ENCODE data around the gene SMIM7.
"Not testable (repeated sequence)": the region's sequence is repeated elsewhere in the genome, so short reads cannot be mapped to it uniquely, and the experiment has no call there.

The SMIM7 gene

GRCh38 chr19:16673231-16673630, 13.3 kb upstream of the SMIM7 start:
- no peaks in the 10 kb centered on the region for H3K9me3 ChIP-seq (ENCODE audit: control insufficient read depth, low read length)
- no peak overlapping the region for H2BK12ac ChIP-seq (ENCODE audit: low read length in 2 of 2)
- DNase-seq: no peak
- no peak overlapping the region for H3K4me3 ChIP-seq (ENCODE audit: insufficient read depth in 1 of 2, low read depth in 1 of 2, low read length in 2 of 2)
- H3K4ac ChIP-seq (ENCODE audit: low read depth in 1 of 2, low read length in 2 of 2): no peak overlapping the region
- H4K91ac ChIP-seq (ENCODE audit: low read length): no peak overlapping the region
- no peaks in the 10 kb centered on the region for H3K36me3 ChIP-seq (ENCODE audit: control insufficient read depth in 1 of 2, insufficient read depth in 2 of 2, low read depth in 1 of 2, low read length in 2 of 2)
- H2AK5ac ChIP-seq (ENCODE audit: low read length, severe bottlenecking): no peak overlapping the region
- no peaks in the 10 kb centered on the region for H3K4me1 ChIP-seq (ENCODE audit: control insufficient read depth, insufficient read depth, low read depth, low read length)
- no peak overlapping the region for H3K4me2 ChIP-seq (ENCODE audit: low read length, poor library complexity, severe bottlenecking)
- no peak overlapping the region for H4K8ac ChIP-seq (ENCODE audit: low read length)
- no peak overlapping the region for H2BK15ac ChIP-seq (ENCODE audit: low read depth, poor library complexity, severe bottlenecking)
- WGBS: 77% methylated on average over 3 of the region's 3 CpGs
- no peak overlapping the region for H2AFZ ChIP-seq (ENCODE audit: low read depth, low read length)
- no peak overlapping the region for H2BK120ac ChIP-seq (ENCODE audit: low read depth, low read length)
- no peak overlapping the region for H3K23ac ChIP-seq (ENCODE audit: low read length in 2 of 2)
- no peaks in the 10 kb centered on the region for H3K79me1 ChIP-seq (replicated peaks; ENCODE audit: low read length, poor library complexity, severe bottlenecking)
- H2BK5ac ChIP-seq (ENCODE audit: low read depth, low read length, poor library complexity, severe bottlenecking): no peak overlapping the region
- H3K9ac ChIP-seq (ENCODE audit: low read length): no peak overlapping the region
- no peak overlapping the region for H3K18ac ChIP-seq (ENCODE audit: low read depth in 1 of 2, low read length in 2 of 2)
- no peak overlapping the region for H3K27ac ChIP-seq (ENCODE audit: low read length, poor library complexity, severe bottlenecking)
- H3K27me3 ChIP-seq (ENCODE audit: control insufficient read depth in 1 of 2, insufficient read depth in 1 of 2, low read length in 2 of 2): no peaks in the 10 kb centered on the region
- no peak overlapping the region for H3K14ac ChIP-seq (ENCODE audit: low read length in 2 of 2)

- Histone ChIP-seq H4K91ac (ENCODE audit: low read length) (no peak overlapping the region), H3K27me3 (ENCODE audit: control insufficient read depth in 1 of 2, insufficient read depth in 1 of 2, low read length in 2 of 2) (no peaks in the 10 kb centered on the region), H2BK120ac (ENCODE audit: low read depth, low read length) (no peak overlapping the region), H2BK15ac (ENCODE audit: low read depth, poor library complexity, severe bottlenecking) (no peak overlapping the region), H3K27ac (ENCODE audit: low read length, poor library complexity, severe bottlenecking) (no peak overlapping the region), H3K23ac (ENCODE audit: low read length in 2 of 2) (no peak overlapping the region), H2BK5ac (ENCODE audit: low read depth, low read length, poor library complexity, severe bottlenecking) (no peak overlapping the region), H3K14ac (ENCODE audit: low read length in 2 of 2) (no peak overlapping the region), H3K4me2 (ENCODE audit: low read length, poor library complexity, severe bottlenecking) (no peak overlapping the region), H3K18ac (ENCODE audit: low read depth in 1 of 2, low read length in 2 of 2) (no peak overlapping the region), H3K9me3 (ENCODE audit: control insufficient read depth, low read length) (no peaks in the 10 kb centered on the region), H4K8ac (ENCODE audit: low read length) (no peak overlapping the region), H3K4me1 (ENCODE audit: control insufficient read depth, insufficient read depth, low read depth, low read length) (no peaks in the 10 kb centered on the region), H3K36me3 (ENCODE audit: control insufficient read depth in 1 of 2, insufficient read depth in 2 of 2, low read depth in 1 of 2, low read length in 2 of 2) (no peaks in the 10 kb centered on the region), H3K4ac (ENCODE audit: low read depth in 1 of 2, low read length in 2 of 2) (no peak overlapping the region), H3K4me3 (ENCODE audit: insufficient read depth in 1 of 2, low read depth in 1 of 2, low read length in 2 of 2) (no peak overlapping the region), H3K9ac (ENCODE audit: low read length) (no peak overlapping the region), H2BK12ac (ENCODE audit: low read length in 2 of 2) (no peak overlapping the region), H3K79me1 (replicated peaks; ENCODE audit: low read length, poor library complexity, severe bottlenecking) (no peaks in the 10 kb centered on the region), H2AK5ac (ENCODE audit: low read length, severe bottlenecking) (no peak overlapping the region), H2AFZ (ENCODE audit: low read depth, low read length) (no peak overlapping the region)
- no peak for DNase-seq
- 84% methylated on average over 8 of the region's 12 CpGs for WGBS
These were observed 11.8 kb upstream of the SMIM7 start for GRCh38 chr19:16671652-16672274.

GRCh38 chr19:16670291-16670690, 10.3 kb upstream of the SMIM7 start:
- H2BK15ac ChIP-seq (ENCODE audit: low read depth, poor library complexity, severe bottlenecking): no peak overlapping the region
- H3K27ac ChIP-seq (ENCODE audit: low read length, poor library complexity, severe bottlenecking): no peak overlapping the region
- no peaks in the 10 kb centered on the region for H3K27me3 ChIP-seq (ENCODE audit: control insufficient read depth in 1 of 2, insufficient read depth in 1 of 2, low read length in 2 of 2)
- H3K14ac ChIP-seq (ENCODE audit: low read length in 2 of 2): no peak overlapping the region
- no peak overlapping the region for H3K23ac ChIP-seq (ENCODE audit: low read length in 2 of 2)
- no peak for DNase-seq
- no peak overlapping the region for H3K4ac ChIP-seq (ENCODE audit: low read depth in 1 of 2, low read length in 2 of 2)
- no peak overlapping the region for H2BK5ac ChIP-seq (ENCODE audit: low read depth, low read length, poor library complexity, severe bottlenecking)
- H3K4me3 ChIP-seq (ENCODE audit: insufficient read depth in 1 of 2, low read depth in 1 of 2, low read length in 2 of 2): no peak overlapping the region
- H4K8ac ChIP-seq (ENCODE audit: low read length): no peak overlapping the region
- no peak overlapping the region for H2BK120ac ChIP-seq (ENCODE audit: low read depth, low read length)
- no peak overlapping the region for H3K9ac ChIP-seq (ENCODE audit: low read length)
- no peak overlapping the region for H2BK12ac ChIP-seq (ENCODE audit: low read length in 2 of 2)
- H3K4me1 ChIP-seq (ENCODE audit: control insufficient read depth, insufficient read depth, low read depth, low read length): no peaks in the 10 kb centered on the region
- H3K9me3 ChIP-seq (ENCODE audit: control insufficient read depth, low read length): no peaks in the 10 kb centered on the region
- H3K36me3 ChIP-seq (ENCODE audit: control insufficient read depth in 1 of 2, insufficient read depth in 2 of 2, low read depth in 1 of 2, low read length in 2 of 2): no peaks in the 10 kb centered on the region
- H2AFZ ChIP-seq (ENCODE audit: low read depth, low read length): no peak overlapping the region
- no peak overlapping the region for H3K18ac ChIP-seq (ENCODE audit: low read depth in 1 of 2, low read length in 2 of 2)
- no peak overlapping the region for H3K4me2 ChIP-seq (ENCODE audit: low read length, poor library complexity, severe bottlenecking)
- H2AK5ac ChIP-seq (ENCODE audit: low read length, severe bottlenecking): no peak overlapping the region
- no peak overlapping the region for H4K91ac ChIP-seq (ENCODE audit: low read length)
- no peaks in the 10 kb centered on the region for H3K79me1 ChIP-seq (replicated peaks; ENCODE audit: low read length, poor library complexity, severe bottlenecking)
- 96% methylated on average over 13 of the region's 13 CpGs for WGBS

GRCh38 chr19:16668702-16669101, 8.8 kb upstream of the SMIM7 start:
- not testable (repeated sequence) for DNase-seq; H2BK12ac ChIP-seq (ENCODE audit: low read length in 2 of 2); H3K14ac ChIP-seq (ENCODE audit: low read length in 2 of 2); H2BK5ac ChIP-seq (ENCODE audit: low read depth, low read length, poor library complexity, severe bottlenecking); H4K8ac ChIP-seq (ENCODE audit: low read length); H3K9me3 ChIP-seq (ENCODE audit: control insufficient read depth, low read length); H3K23ac ChIP-seq (ENCODE audit: low read length in 2 of 2); H2AFZ ChIP-seq (ENCODE audit: low read depth, low read length); H3K9ac ChIP-seq (ENCODE audit: low read length); H2BK15ac ChIP-seq (ENCODE audit: low read depth, poor library complexity, severe bottlenecking); H3K27me3 ChIP-seq (ENCODE audit: control insufficient read depth in 1 of 2, insufficient read depth in 1 of 2, low read length in 2 of 2); H3K4me1 ChIP-seq (ENCODE audit: control insufficient read depth, insufficient read depth, low read depth, low read length); H3K36me3 ChIP-seq (ENCODE audit: control insufficient read depth in 1 of 2, insufficient read depth in 2 of 2, low read depth in 1 of 2, low read length in 2 of 2); H3K27ac ChIP-seq (ENCODE audit: low read length, poor library complexity, severe bottlenecking); H3K4me2 ChIP-seq (ENCODE audit: low read length, poor library complexity, severe bottlenecking); H4K91ac ChIP-seq (ENCODE audit: low read length); H3K18ac ChIP-seq (ENCODE audit: low read depth in 1 of 2, low read length in 2 of 2); H2AK5ac ChIP-seq (ENCODE audit: low read length, severe bottlenecking); H3K79me1 ChIP-seq (replicated peaks; ENCODE audit: low read length, poor library complexity, severe bottlenecking); H2BK120ac ChIP-seq (ENCODE audit: low read depth, low read length); H3K4ac ChIP-seq (ENCODE audit: low read depth in 1 of 2, low read length in 2 of 2); H3K4me3 ChIP-seq (ENCODE audit: insufficient read depth in 1 of 2, low read depth in 1 of 2, low read length in 2 of 2)
- 86% methylated on average over 3 of the region's 4 CpGs for WGBS
